ENCODE measurements around the gene CYB5R4. TPM values are rescaled to one million over a fixed set of nuclear protein-coding genes. Genes with fewer than 3 reads are reported as not detected.
"Not testable (repeated sequence)": the region's sequence is repeated elsewhere in the genome, so short reads cannot be mapped to it uniquely, and the experiment has no call there.

The CYB5R4 gene
- total RNA-seq, 4 donors from 2014 or later, result 8.5 to 13.2 (median 10.2) TPM

- peaks cover 0 to 10% of the 10 kb centered on the region in 2 donors for H3K36me3 ChIP-seq
- no peaks in the 10 kb centered on the region for H3K9me3 ChIP-seq
- DNase-seq (no peak), ATAC-seq (no peak)
- intact Hi-C loops (cut with DNase I; ENCODE audit: low total_unique reads), result no loop called here
- H3K27me3 ChIP-seq, result no peaks in the 10 kb centered on the region
- no peaks in the 10 kb centered on the region for H3K4me1 ChIP-seq
- no peak overlapping the region for H3K4me3 ChIP-seq
- TF ChIP-seq, protein P1, sequence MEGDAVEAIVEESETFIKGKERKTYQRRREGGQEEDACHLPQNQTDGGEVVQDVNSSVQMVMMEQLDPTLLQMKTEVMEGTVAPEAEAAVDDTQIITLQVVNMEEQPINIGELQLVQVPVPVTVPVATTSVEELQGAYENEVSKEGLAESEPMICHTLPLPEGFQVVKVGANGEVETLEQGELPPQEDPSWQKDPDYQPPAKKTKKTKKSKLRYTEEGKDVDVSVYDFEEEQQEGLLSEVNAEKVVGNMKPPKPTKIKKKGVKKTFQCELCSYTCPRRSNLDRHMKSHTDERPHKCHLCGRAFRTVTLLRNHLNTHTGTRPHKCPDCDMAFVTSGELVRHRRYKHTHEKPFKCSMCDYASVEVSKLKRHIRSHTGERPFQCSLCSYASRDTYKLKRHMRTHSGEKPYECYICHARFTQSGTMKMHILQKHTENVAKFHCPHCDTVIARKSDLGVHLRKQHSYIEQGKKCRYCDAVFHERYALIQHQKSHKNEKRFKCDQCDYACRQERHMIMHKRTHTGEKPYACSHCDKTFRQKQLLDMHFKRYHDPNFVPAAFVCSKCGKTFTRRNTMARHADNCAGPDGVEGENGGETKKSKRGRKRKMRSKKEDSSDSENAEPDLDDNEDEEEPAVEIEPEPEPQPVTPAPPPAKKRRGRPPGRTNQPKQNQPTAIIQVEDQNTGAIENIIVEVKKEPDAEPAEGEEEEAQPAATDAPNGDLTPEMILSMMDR (IDR thresholded peaks at IDR 0.05 in 4 of 5, conservative IDR thresholded peaks at IDR 0.05 in 1 of 5), result no peak
- no peak overlapping the region for H3K27ac ChIP-seq
- in situ Hi-C loops (cut with MboI; ENCODE audit: low sequenced_read_pairs in 4 of 4), result no loop called here
Measured at GRCh38 chr6:83928286-83928685, 68.8 kb downstream of the CYB5R4 start.

- DNase-seq; H3K27ac ChIP-seq; H3K36me3 ChIP-seq; H3K4me1 ChIP-seq; H3K9me3 ChIP-seq; H3K4me3 ChIP-seq; in situ Hi-C loops (cut with MboI; ENCODE audit: low sequenced_read_pairs in 4 of 4); ATAC-seq; H3K27me3 ChIP-seq; intact Hi-C loops (cut with DNase I; ENCODE audit: low total_unique reads): not testable (repeated sequence)
Measured at GRCh38 chr6:83946201-83946833, 86.8 kb downstream of the CYB5R4 start.

DNA sequence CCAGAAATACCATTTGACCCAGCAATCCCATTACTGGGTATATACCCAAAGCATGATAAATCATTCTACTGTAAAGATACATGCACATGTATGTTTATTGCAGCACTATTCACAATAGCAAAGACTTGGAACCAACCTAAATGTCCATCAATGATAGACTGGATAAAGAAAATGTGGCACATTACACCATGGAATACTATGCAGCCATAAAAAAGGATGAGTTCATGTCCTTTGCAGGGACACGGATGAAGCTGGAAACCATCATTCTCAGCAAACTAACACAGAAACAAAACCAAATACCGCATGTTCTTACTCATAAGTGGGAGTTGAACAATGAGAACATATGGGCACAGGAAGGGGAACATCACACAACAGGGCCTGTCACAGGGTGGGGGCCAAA lies 88.5 kb downstream of the CYB5R4 start:
- H3K27ac ChIP-seq; intact Hi-C loops (cut with DNase I; ENCODE audit: low total_unique reads); H3K9me3 ChIP-seq; in situ Hi-C loops (cut with MboI; ENCODE audit: low sequenced_read_pairs in 4 of 4); H3K36me3 ChIP-seq; H3K4me1 ChIP-seq; DNase-seq; H3K4me3 ChIP-seq; ATAC-seq; H3K27me3 ChIP-seq: not testable (repeated sequence)

- no peak for ATAC-seq
- in situ Hi-C loops (cut with MboI; ENCODE audit: low sequenced_read_pairs in 4 of 4), result no loop called here
- intact Hi-C loops (cut with DNase I; ENCODE audit: low total_unique reads), result no loop called here
Measured at GRCh38 chr6:83948851-83949250, 89.4 kb downstream of the CYB5R4 start.

GRCh38 chr6:83951423-83951822 lies 91.9 kb downstream of the CYB5R4 start:
- H3K4me3 ChIP-seq; H3K9me3 ChIP-seq; H3K4me1 ChIP-seq; intact Hi-C loops (cut with DNase I; ENCODE audit: low total_unique reads); H3K27me3 ChIP-seq; ATAC-seq; H3K27ac ChIP-seq; DNase-seq; in situ Hi-C loops (cut with MboI; ENCODE audit: low sequenced_read_pairs in 4 of 4): not testable (repeated sequence)
- H3K36me3 ChIP-seq, result peaks cover 0 to 17% of the 10 kb centered on the region in 2 donors

More at GRCh38 chr6:83948851-83949250, 89.4 kb downstream of the CYB5R4 start:
- Histone ChIP-seq H3K4me3 (no peak overlapping the region), H3K27me3 (no peaks in the 10 kb centered on the region), H3K36me3 (no peaks in the 10 kb centered on the region), H3K4me1 (no peaks in the 10 kb centered on the region), H3K27ac (no peak overlapping the region), H3K9me3 (no peaks in the 10 kb centered on the region)
- no peak for DNase-seq
- no peak for TF ChIP-seq POLR2A (IDR thresholded peaks at IDR 0.05)
- TF ChIP-seq, protein P1 (IDR thresholded peaks at IDR 0.05 in 4 of 5, conservative IDR thresholded peaks at IDR 0.05 in 1 of 5), result no peak

DNA sequence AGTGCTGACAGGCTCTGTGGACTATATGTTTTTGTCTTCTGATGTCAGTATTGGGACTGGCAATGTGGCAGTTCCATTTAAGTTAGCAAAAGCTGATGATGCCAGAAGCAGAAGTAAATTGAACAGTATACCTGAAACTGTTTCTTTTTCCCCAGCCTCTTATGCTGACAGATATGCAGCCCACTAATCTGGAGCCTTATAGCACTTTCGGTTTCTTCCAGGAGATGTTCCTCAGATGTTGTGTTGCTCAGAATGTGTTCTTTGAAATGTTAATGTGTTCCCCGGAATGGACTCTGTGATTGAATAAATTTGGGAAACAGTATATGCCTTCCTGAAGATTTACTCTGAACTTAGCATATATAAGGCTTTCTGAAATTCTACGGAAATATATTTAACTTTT lies 93.3 kb downstream of the CYB5R4 start:
- H3K9me3 ChIP-seq, result no peaks in the 10 kb centered on the region
- DNase-seq (no peak), ATAC-seq (no peak)
- H3K4me3 ChIP-seq, result no peak overlapping the region
- intact Hi-C loops (cut with DNase I; ENCODE audit: low total_unique reads), result no loop called here
- H3K27me3 ChIP-seq, result no peaks in the 10 kb centered on the region
- in situ Hi-C loops (cut with MboI; ENCODE audit: low sequenced_read_pairs in 4 of 4), result no loop called here
- H3K27ac ChIP-seq, result no peak overlapping the region
- TF ChIP-seq, protein P1 (IDR thresholded peaks at IDR 0.05 in 4 of 5, conservative IDR thresholded peaks at IDR 0.05 in 1 of 5), result no peak
- no peak for TF ChIP-seq POLR2A (IDR thresholded peaks at IDR 0.05)
- H3K36me3 ChIP-seq, result peaks cover 0 to 17% of the 10 kb centered on the region in 2 donors
- H3K4me1 ChIP-seq, result no peaks in the 10 kb centered on the region

Data from gastrocnemius medialis (tissue), 4 donors.